Stimulated activated naive CD8-positive, alpha-beta T cell treated with anti-CD3 and anti-CD28 coated beads, Interleukin-15, amount 100 ng/mL, for 72 hours (primary cell): Measurements from ENCODE around the gene SLC12A6.
"Not testable (repeated sequence)": the region's sequence is repeated elsewhere in the genome, so short reads cannot be mapped to it uniquely, and the experiment has no call there.

Experiments
- ATAC-seq: fragments of 150-1000 bp; cut with Tn5 transposase; 2 replicates; pipeline ENCODE4 v1.10.0; 2021; ENCODE audit warnings: mild to moderate bottlenecking, moderate library complexity
- DNase-seq, 2 donors: peaks; one replicate each; pipeline ENCODE4 v3.0.0; 2021 to 2022
- H3K27ac Mint-ChIP-seq, 2 donors: one replicate each; pipeline ENCODE4 v1.8.0; 2022; ENCODE audit warnings: mild to moderate bottlenecking in 2 of 2, mixed read lengths in 2 of 2, moderate library complexity in 2 of 2
- H3K27me3 Mint-ChIP-seq: one replicate; pipeline ENCODE4 v1.8.0; 2022; ENCODE audit warnings: mixed read lengths
- H3K4me1 Mint-ChIP-seq: one replicate; pipeline ENCODE4 v1.8.0; 2022; ENCODE audit warnings: mild to moderate bottlenecking, mixed read lengths
- H3K4me3 Mint-ChIP-seq, 2 donors: one replicate each; pipeline ENCODE4 v1.8.0; 2022; ENCODE audit warnings: mild to moderate bottlenecking in 2 of 2, mixed read lengths in 2 of 2, moderate library complexity in 1 of 2
- H3K9me3 Mint-ChIP-seq, 2 donors: one replicate each; pipeline ENCODE4 v1.8.0; 2022; ENCODE audit warnings: mixed read lengths in 2 of 2

The SLC12A6 gene

GRCh38 chr15:34217587-34218225, 119.9 kb downstream of the SLC12A6 start:
- ATAC-seq (no peak), DNase-seq (no peak)
- no peaks in the 10 kb centered on the region for H3K4me1 Mint-ChIP-seq
- no peaks in the 10 kb centered on the region for H3K9me3 Mint-ChIP-seq
- no peaks in the 10 kb centered on the region for H3K27me3 Mint-ChIP-seq
- H3K4me3 Mint-ChIP-seq: no peak overlapping the region
- no peak overlapping the region for H3K27ac Mint-ChIP-seq

- H3K4me3 Mint-ChIP-seq: no peak overlapping the region
These were observed 120.9 kb downstream of the SLC12A6 start for GRCh38 chr15:34216527-34217270.

GRCh38 chr15:34214135-34214534, 123.4 kb downstream of the SLC12A6 start:
- ATAC-seq (no peak), DNase-seq (no peak)
- Mint-ChIP-seq H3K4me3 (no peak overlapping the region), H3K27me3 (no peaks in the 10 kb centered on the region), H3K4me1 (peaks cover 8% of the 10 kb centered on the region), H3K9me3 (no peaks in the 10 kb centered on the region), H3K27ac (no peak overlapping the region)

More at GRCh38 chr15:34216527-34217270, 120.9 kb downstream of the SLC12A6 start:
- no peaks in the 10 kb centered on the region for H3K4me1 Mint-ChIP-seq
- no peaks in the 10 kb centered on the region for H3K9me3 Mint-ChIP-seq
- H3K27ac Mint-ChIP-seq: no peak overlapping the region
- ATAC-seq (no peak), DNase-seq (no peak)
- no peaks in the 10 kb centered on the region for H3K27me3 Mint-ChIP-seq

GRCh38 chr15:34213690-34214089, 123.9 kb downstream of the SLC12A6 start:
- no peaks in the 10 kb centered on the region for H3K9me3 Mint-ChIP-seq
- no peak overlapping the region for H3K27ac Mint-ChIP-seq
- DNase-seq (no peak), ATAC-seq (no peak)
- no peaks in the 10 kb centered on the region for H3K27me3 Mint-ChIP-seq
- no peak overlapping the region for H3K4me3 Mint-ChIP-seq
- H3K4me1 Mint-ChIP-seq: peaks cover 10% of the 10 kb centered on the region

- ATAC-seq (peak; percentile 91), DNase-seq (peak; percentile 94 to 95)
- Mint-ChIP-seq H3K27ac (peak within 1 kb of the TSS; percentile 83 to 90), H3K9me3 (no peaks in the 10 kb centered on the region), H3K4me3 (peak within 1 kb of the TSS; percentile 77 to 88), H3K27me3 (no peaks in the 10 kb centered on the region), H3K4me1 (peaks cover 32% of the 10 kb centered on the region)
These were observed 127.9 kb downstream of the SLC12A6 start, which contains the start of gene KATNBL1 for GRCh38 chr15:34209421-34210282. Gene KATNBL1 (minus strand): TSS chr15:34210096. CDS start chr15:34163676, 46,420 bp downstream.

- H3K4me3 Mint-ChIP-seq: peak overlapping the region in 1 of 2 donors; percentile 19
- no peaks in the 10 kb centered on the region for H3K27me3 Mint-ChIP-seq
- no peak for ATAC-seq
- H3K4me1 Mint-ChIP-seq: peaks cover 41% of the 10 kb centered on the region
- no peak overlapping the region for H3K27ac Mint-ChIP-seq
- DNase-seq: no peak
- peaks cover 0 to 5% of the 10 kb centered on the region in 2 donors for H3K9me3 Mint-ChIP-seq
These were observed 131.6 kb downstream of the SLC12A6 start for GRCh38 chr15:34206011-34206410.

- no peaks in the 10 kb centered on the region for H3K27me3 Mint-ChIP-seq
- H3K27ac Mint-ChIP-seq: no peak overlapping the region
- H3K9me3 Mint-ChIP-seq: peaks cover 0 to 5% of the 10 kb centered on the region in 2 donors
- H3K4me1 Mint-ChIP-seq: peaks cover 41% of the 10 kb centered on the region
- no peak for ATAC-seq
- H3K4me3 Mint-ChIP-seq: no peak overlapping the region
- DNase-seq: no peak
These were observed 133.6 kb downstream of the SLC12A6 start for GRCh38 chr15:34203936-34204335.

GRCh38 chr15:34203305-34203704, 134.3 kb downstream of the SLC12A6 start:
- Mint-ChIP-seq H3K4me3 (no peak overlapping the region), H3K27me3 (no peaks in the 10 kb centered on the region), H3K9me3 (peaks cover 0 to 5% of the 10 kb centered on the region in 2 donors), H3K27ac (peak overlapping the region in 1 of 2 donors; percentile 72), H3K4me1 (peaks cover 35% of the 10 kb centered on the region)
- no peak for DNase-seq
- no peak for ATAC-seq

- H3K9me3 Mint-ChIP-seq, H3K27me3 Mint-ChIP-seq, H3K4me1 Mint-ChIP-seq, DNase-seq, H3K27ac Mint-ChIP-seq, ATAC-seq, H3K4me3 Mint-ChIP-seq: not testable (repeated sequence)
These were observed 144.3 kb downstream of the SLC12A6 start for GRCh38 chr15:34193272-34193671.

- H3K27me3 Mint-ChIP-seq: no peaks in the 10 kb centered on the region
- ATAC-seq: no peak
- no peaks in the 10 kb centered on the region for H3K9me3 Mint-ChIP-seq
- peak overlapping the region in 1 of 2 donors; percentile 52 for H3K27ac Mint-ChIP-seq
- H3K4me3 Mint-ChIP-seq: no peak overlapping the region
- DNase-seq: no peak
- peaks cover 5% of the 10 kb centered on the region for H3K4me1 Mint-ChIP-seq
These were observed 148.9 kb downstream of the SLC12A6 start for GRCh38 chr15:34188711-34189110.

GRCh38 chr15:34185666-34186065, 151.9 kb downstream of the SLC12A6 start:
- H3K9me3 Mint-ChIP-seq: no peaks in the 10 kb centered on the region
- ATAC-seq (no peak), DNase-seq (no peak)
- peaks cover 5% of the 10 kb centered on the region for H3K4me1 Mint-ChIP-seq
- no peaks in the 10 kb centered on the region for H3K27me3 Mint-ChIP-seq
- no peak overlapping the region for H3K27ac Mint-ChIP-seq
- H3K4me3 Mint-ChIP-seq: no peak overlapping the region

- H3K9me3 Mint-ChIP-seq: peaks cover 0 to 7% of the 10 kb centered on the region in 2 donors
- no peak overlapping the region for H3K4me3 Mint-ChIP-seq
- H3K27me3 Mint-ChIP-seq: no peaks in the 10 kb centered on the region
- no peak overlapping the region for H3K27ac Mint-ChIP-seq
- H3K4me1 Mint-ChIP-seq: peaks cover 5% of the 10 kb centered on the region
- ATAC-seq (no peak), DNase-seq (no peak)
These were observed 154.6 kb downstream of the SLC12A6 start for GRCh38 chr15:34182942-34183341.
